ENCODE results near the gene OR52W1.
"Not testable (repeated sequence)": the region's sequence is repeated elsewhere in the genome, so short reads cannot be mapped to it uniquely, and the experiment has no call there.

OR52W1 gene

GRCh38 chr11:6234387-6235107 lies 35.5 kb downstream of the OR52W1 start, which contains the start of gene FHIP1B:
Gene FHIP1B (minus strand): TSS chr11:6234636. CDS start chr11:6224516, 10,120 bp downstream.
- no peaks in the 10 kb centered on the region for H3K27me3 ChIP-seq (ENCODE audit: control insufficient read depth in 1 of 2, insufficient read depth in 2 of 2, low read length in 2 of 2)
- H3K9me3 ChIP-seq (ENCODE audit: control insufficient read depth in 1 of 2, low read length in 2 of 2), result no peaks in the 10 kb centered on the region
- H3K9ac ChIP-seq (ENCODE audit: low read depth in 1 of 2, low read length in 2 of 2), result peak within 1 kb of the TSS; percentile 96 to 97
- peak within 1 kb of the TSS; percentile 94 to 98 for H3K4me3 ChIP-seq (ENCODE audit: low read depth in 1 of 2, low read length in 2 of 2)
- peaks cover 30 to 31% of the 10 kb centered on the region in 2 donors for H3K4me1 ChIP-seq (ENCODE audit: control insufficient read depth in 1 of 2, insufficient read depth in 2 of 2, low read length in 2 of 2)
- no peaks in the 10 kb centered on the region for H3K36me3 ChIP-seq (ENCODE audit: control insufficient read depth in 1 of 2, insufficient read depth in 2 of 2, low read length in 2 of 2)
- H3K27ac ChIP-seq (ENCODE audit: low read depth, low read length), result peak within 1 kb of the TSS; percentile 91

- H3K4me3 ChIP-seq (ENCODE audit: low read depth in 1 of 2, low read length in 2 of 2), result no peak overlapping the region
- no peak overlapping the region for H3K27ac ChIP-seq (ENCODE audit: low read depth, low read length)
- H3K4me1 ChIP-seq (ENCODE audit: control insufficient read depth in 1 of 2, insufficient read depth in 2 of 2, low read length in 2 of 2), result peaks cover 10 to 11% of the 10 kb centered on the region in 2 donors
- no peaks in the 10 kb centered on the region for H3K9me3 ChIP-seq (ENCODE audit: control insufficient read depth in 1 of 2, low read length in 2 of 2)
- no peaks in the 10 kb centered on the region for H3K36me3 ChIP-seq (ENCODE audit: control insufficient read depth in 1 of 2, insufficient read depth in 2 of 2, low read length in 2 of 2)
- no peaks in the 10 kb centered on the region for H3K27me3 ChIP-seq (ENCODE audit: control insufficient read depth in 1 of 2, insufficient read depth in 2 of 2, low read length in 2 of 2)
- no peak overlapping the region for H3K9ac ChIP-seq (ENCODE audit: low read depth in 1 of 2, low read length in 2 of 2)
Observed at GRCh38 chr11:6237266-6237665, 38.2 kb downstream of the OR52W1 start.

- Histone ChIP-seq H3K27ac (ENCODE audit: low read depth, low read length) (no peak overlapping the region), H3K36me3 (ENCODE audit: control insufficient read depth in 1 of 2, insufficient read depth in 2 of 2, low read length in 2 of 2) (no peaks in the 10 kb centered on the region), H3K4me1 (ENCODE audit: control insufficient read depth in 1 of 2, insufficient read depth in 2 of 2, low read length in 2 of 2) (peaks cover 9 to 11% of the 10 kb centered on the region in 2 donors), H3K4me3 (ENCODE audit: low read depth in 1 of 2, low read length in 2 of 2) (no peak overlapping the region), H3K9me3 (ENCODE audit: control insufficient read depth in 1 of 2, low read length in 2 of 2) (no peaks in the 10 kb centered on the region), H3K9ac (ENCODE audit: low read depth in 1 of 2, low read length in 2 of 2) (no peak overlapping the region), H3K27me3 (ENCODE audit: control insufficient read depth in 1 of 2, insufficient read depth in 2 of 2, low read length in 2 of 2) (no peaks in the 10 kb centered on the region)
Observed at GRCh38 chr11:6237761-6238302, 38.8 kb downstream of the OR52W1 start.

GRCh38 chr11:6238902-6239301 lies 39.9 kb downstream of the OR52W1 start, which contains the start of gene CNGA4:
Gene CNGA4 (plus strand): TSS chr11:6239089. CDS start chr11:6239207, 118 bp downstream.
- H3K9ac ChIP-seq (ENCODE audit: low read depth in 1 of 2, low read length in 2 of 2), result no peak within 1 kb of the TSS
- no peak within 1 kb of the TSS for H3K27ac ChIP-seq (ENCODE audit: low read depth, low read length)
- H3K4me3 ChIP-seq (ENCODE audit: low read depth in 1 of 2, low read length in 2 of 2), result no peak within 1 kb of the TSS
- no peaks in the 10 kb centered on the region for H3K27me3 ChIP-seq (ENCODE audit: control insufficient read depth in 1 of 2, insufficient read depth in 2 of 2, low read length in 2 of 2)
- no peaks in the 10 kb centered on the region for H3K36me3 ChIP-seq (ENCODE audit: control insufficient read depth in 1 of 2, insufficient read depth in 2 of 2, low read length in 2 of 2)
- no peaks in the 10 kb centered on the region for H3K9me3 ChIP-seq (ENCODE audit: control insufficient read depth in 1 of 2, low read length in 2 of 2)
- H3K4me1 ChIP-seq (ENCODE audit: control insufficient read depth in 1 of 2, insufficient read depth in 2 of 2, low read length in 2 of 2), result peaks cover under 1 to 2% of the 10 kb centered on the region in 2 donors

- no peak overlapping the region for H3K4me3 ChIP-seq (ENCODE audit: low read depth in 1 of 2, low read length in 2 of 2)
- H3K27me3 ChIP-seq (ENCODE audit: control insufficient read depth in 1 of 2, insufficient read depth in 2 of 2, low read length in 2 of 2), result no peaks in the 10 kb centered on the region
- no peak overlapping the region for H3K27ac ChIP-seq (ENCODE audit: low read depth, low read length)
- H3K36me3 ChIP-seq (ENCODE audit: control insufficient read depth in 1 of 2, insufficient read depth in 2 of 2, low read length in 2 of 2), result no peaks in the 10 kb centered on the region
- no peaks in the 10 kb centered on the region for H3K4me1 ChIP-seq (ENCODE audit: control insufficient read depth in 1 of 2, insufficient read depth in 2 of 2, low read length in 2 of 2)
- H3K9ac ChIP-seq (ENCODE audit: low read depth in 1 of 2, low read length in 2 of 2), result no peak overlapping the region
- no peaks in the 10 kb centered on the region for H3K9me3 ChIP-seq (ENCODE audit: control insufficient read depth in 1 of 2, low read length in 2 of 2)
Observed at GRCh38 chr11:6240139-6240538, 41.1 kb downstream of the OR52W1 start.

GRCh38 chr11:6240781-6241180 lies 41.8 kb downstream of the OR52W1 start:
- Histone ChIP-seq H3K9ac (ENCODE audit: low read depth in 1 of 2, low read length in 2 of 2) (no peak overlapping the region), H3K4me3 (ENCODE audit: low read depth in 1 of 2, low read length in 2 of 2) (no peak overlapping the region), H3K36me3 (ENCODE audit: control insufficient read depth in 1 of 2, insufficient read depth in 2 of 2, low read length in 2 of 2) (no peaks in the 10 kb centered on the region), H3K9me3 (ENCODE audit: control insufficient read depth in 1 of 2, low read length in 2 of 2) (no peaks in the 10 kb centered on the region), H3K27ac (ENCODE audit: low read depth, low read length) (no peak overlapping the region), H3K4me1 (ENCODE audit: control insufficient read depth in 1 of 2, insufficient read depth in 2 of 2, low read length in 2 of 2) (no peaks in the 10 kb centered on the region), H3K27me3 (ENCODE audit: control insufficient read depth in 1 of 2, insufficient read depth in 2 of 2, low read length in 2 of 2) (no peaks in the 10 kb centered on the region)

- Histone ChIP-seq H3K27me3 (ENCODE audit: control insufficient read depth in 1 of 2, insufficient read depth in 2 of 2, low read length in 2 of 2) (no peaks in the 10 kb centered on the region), H3K9me3 (ENCODE audit: control insufficient read depth in 1 of 2, low read length in 2 of 2) (no peaks in the 10 kb centered on the region), H3K4me1 (ENCODE audit: control insufficient read depth in 1 of 2, insufficient read depth in 2 of 2, low read length in 2 of 2) (no peaks in the 10 kb centered on the region), H3K9ac (ENCODE audit: low read depth in 1 of 2, low read length in 2 of 2) (no peak overlapping the region), H3K27ac (ENCODE audit: low read depth, low read length) (no peak overlapping the region), H3K36me3 (ENCODE audit: control insufficient read depth in 1 of 2, insufficient read depth in 2 of 2, low read length in 2 of 2) (no peaks in the 10 kb centered on the region), H3K4me3 (ENCODE audit: low read depth in 1 of 2, low read length in 2 of 2) (no peak overlapping the region)
Observed at GRCh38 chr11:6241316-6241715, 42.3 kb downstream of the OR52W1 start.

- Histone ChIP-seq H3K4me3 (ENCODE audit: low read depth in 1 of 2, low read length in 2 of 2) (no peak overlapping the region), H3K27me3 (ENCODE audit: control insufficient read depth in 1 of 2, insufficient read depth in 2 of 2, low read length in 2 of 2) (no peaks in the 10 kb centered on the region), H3K9ac (ENCODE audit: low read depth in 1 of 2, low read length in 2 of 2) (no peak overlapping the region), H3K36me3 (ENCODE audit: control insufficient read depth in 1 of 2, insufficient read depth in 2 of 2, low read length in 2 of 2) (no peaks in the 10 kb centered on the region), H3K9me3 (ENCODE audit: control insufficient read depth in 1 of 2, low read length in 2 of 2) (no peaks in the 10 kb centered on the region), H3K4me1 (ENCODE audit: control insufficient read depth in 1 of 2, insufficient read depth in 2 of 2, low read length in 2 of 2) (peaks cover 0 to 9% of the 10 kb centered on the region in 2 donors), H3K27ac (ENCODE audit: low read depth, low read length) (no peak overlapping the region)
Observed at GRCh38 chr11:6245536-6245935, 46.5 kb downstream of the OR52W1 start.

GRCh38 chr11:6248248-6248647 lies 49.2 kb downstream of the OR52W1 start:
- peaks cover 20 to 22% of the 10 kb centered on the region in 2 donors for H3K4me1 ChIP-seq (ENCODE audit: control insufficient read depth in 1 of 2, insufficient read depth in 2 of 2, low read length in 2 of 2)
- no peak overlapping the region for H3K4me3 ChIP-seq (ENCODE audit: low read depth in 1 of 2, low read length in 2 of 2)
- H3K36me3 ChIP-seq (ENCODE audit: control insufficient read depth in 1 of 2, insufficient read depth in 2 of 2, low read length in 2 of 2), result no peaks in the 10 kb centered on the region

GRCh38 chr11:6248897-6249296 lies 49.9 kb downstream of the OR52W1 start:
- H3K27ac ChIP-seq (ENCODE audit: low read depth, low read length); H3K36me3 ChIP-seq (ENCODE audit: control insufficient read depth in 1 of 2, insufficient read depth in 2 of 2, low read length in 2 of 2); H3K27me3 ChIP-seq (ENCODE audit: control insufficient read depth in 1 of 2, insufficient read depth in 2 of 2, low read length in 2 of 2); H3K9ac ChIP-seq (ENCODE audit: low read depth in 1 of 2, low read length in 2 of 2); H3K4me3 ChIP-seq (ENCODE audit: low read depth in 1 of 2, low read length in 2 of 2); H3K9me3 ChIP-seq (ENCODE audit: control insufficient read depth in 1 of 2, low read length in 2 of 2): not testable (repeated sequence)
- peaks cover 22% of the 10 kb centered on the region in 2 donors for H3K4me1 ChIP-seq (ENCODE audit: control insufficient read depth in 1 of 2, insufficient read depth in 2 of 2, low read length in 2 of 2)

More at GRCh38 chr11:6248248-6248647, 49.2 kb downstream of the OR52W1 start:
- Histone ChIP-seq H3K9ac (ENCODE audit: low read depth in 1 of 2, low read length in 2 of 2) (no peak overlapping the region), H3K9me3 (ENCODE audit: control insufficient read depth in 1 of 2, low read length in 2 of 2) (no peaks in the 10 kb centered on the region), H3K27ac (ENCODE audit: low read depth, low read length) (no peak overlapping the region), H3K27me3 (ENCODE audit: control insufficient read depth in 1 of 2, insufficient read depth in 2 of 2, low read length in 2 of 2) (no peaks in the 10 kb centered on the region)

All from duodenal mucosa (tissue), 2 donors.